Liver (tissue), 9 donors: Measurements from ENCODE around the gene YTHDF1. TPM values are rescaled to one million over a fixed set of nuclear protein-coding genes. Genes with fewer than 3 reads are reported as not detected.

ENCODE experiments used
- DNase-seq: peaks from one replicate; pipeline ENCODE4 v3.0.0-alpha.2; 2017; ENCODE audit warnings: low spot score
- H3K27ac ChIP-seq, 2 donors: one replicate each; pipeline ENCODE4 v1.7.0; 2013; ENCODE audit warnings: inconsistent platforms in 2 of 2, low read length in 2 of 2, control low read depth in 1 of 2, low read depth in 1 of 2, mild to moderate bottlenecking in 1 of 2
- H3K27me3 ChIP-seq, 4 donors: one replicate each; pipeline versions ENCODE4 v1.6.1 to v1.7.0; 2013; ENCODE audit warnings: low read length in 3 of 4, inconsistent platforms in 1 of 4, mild to moderate bottlenecking in 1 of 4, moderate library complexity in 1 of 4; ENCODE audit not compliant: control insufficient read depth in 4 of 4, insufficient read depth in 4 of 4
- H3K36me3 ChIP-seq, 4 donors: one replicate each; pipeline versions ENCODE4 v1.6.1 to v1.7.0; 2013; ENCODE audit warnings: low read length in 3 of 4, mild to moderate bottlenecking in 3 of 4, low read depth in 1 of 4, moderate library complexity in 1 of 4; ENCODE audit not compliant: control insufficient read depth in 4 of 4, insufficient read depth in 3 of 4
- H3K4me1 ChIP-seq, 4 donors: one replicate each; pipeline versions ENCODE4 v1.6.1 to v1.7.0; 2013; ENCODE audit warnings: low read length in 3 of 4, mild to moderate bottlenecking in 3 of 4, moderate library complexity in 1 of 4; ENCODE audit not compliant: control insufficient read depth in 4 of 4, insufficient read depth in 4 of 4
- H3K4me3 ChIP-seq, 3 donors: one replicate each; pipeline versions ENCODE4 v1.6.1 to v1.7.0; 2013; ENCODE audit warnings: low read length in 3 of 3, control low read depth in 1 of 3, low read depth in 1 of 3, mild to moderate bottlenecking in 1 of 3
- H3K9ac ChIP-seq, 2 donors: one replicate each; pipeline ENCODE4 v1.7.0; 2013; ENCODE audit warnings: low read length in 2 of 2, mild to moderate bottlenecking in 2 of 2, moderate library complexity in 2 of 2, control low read depth in 1 of 2, low read depth in 1 of 2
- H3K9me3 ChIP-seq, 4 donors: one replicate each; pipeline versions ENCODE4 v1.6.1 to v1.7.0; 2013; ENCODE audit warnings: low read length in 3 of 4; ENCODE audit not compliant: control insufficient read depth in 4 of 4
- CTCF ChIP-seq: fragments of 150-350 bp; IDR thresholded peaks from 2 replicates; pipeline ENCODE4 v1.5.1; 2017; ENCODE audit warnings: improper control_type of control experiment, low read depth, low read length; ENCODE audit not compliant: missing input control
- FOXA1 ChIP-seq: IDR thresholded peaks from 2 replicates; pipeline ENCODE4 v1.6.1; 2016; ENCODE audit warnings: antibody characterized with exemption
- HNF4A ChIP-seq, 2 donors: conservative IDR thresholded peaks; 2 replicates each; pipeline ENCODE4 v1.6.1; 2016; ENCODE audit warnings: antibody characterized with exemption in 2 of 2, mild to moderate bottlenecking in 2 of 2
- HNF4G ChIP-seq: IDR thresholded peaks from 2 replicates; pipeline ENCODE4 v1.6.1; 2016; ENCODE audit warnings: antibody characterized with exemption
- JUND ChIP-seq, 2 donors: IDR thresholded peaks; 2 replicates each; pipeline ENCODE4 v1.6.1; 2016; ENCODE audit warnings: antibody characterized with exemption in 2 of 2
- MAX ChIP-seq: IDR thresholded peaks from 2 replicates; pipeline ENCODE4 v1.6.1; 2016; ENCODE audit warnings: antibody characterized with exemption
- RAD21 ChIP-seq, 2 donors: IDR thresholded peaks; 2 replicates each; pipeline ENCODE4 v1.6.1; 2016; ENCODE audit warnings: antibody characterized with exemption in 2 of 2, mild to moderate bottlenecking in 2 of 2
- REST ChIP-seq: IDR thresholded peaks from 2 replicates; pipeline ENCODE4 v1.6.1; 2016; ENCODE audit warnings: antibody characterized with exemption, mild to moderate bottlenecking
- RXRA ChIP-seq, 2 donors: IDR thresholded peaks; 2 replicates each; pipeline ENCODE4 v1.6.1; 2017 to 2018; ENCODE audit warnings: antibody characterized with exemption in 2 of 2, mild to moderate bottlenecking in 1 of 2
- SP1 ChIP-seq: IDR thresholded peaks from 2 replicates; pipeline ENCODE4 v1.6.1; 2018; ENCODE audit warnings: antibody characterized with exemption, mild to moderate bottlenecking
- TAF1 ChIP-seq: conservative IDR thresholded peaks from 2 replicates; pipeline ENCODE4 v1.6.1; 2016; ENCODE audit warnings: antibody characterized with exemption, mild to moderate bottlenecking
- YY1 ChIP-seq: IDR thresholded peaks from 2 replicates; pipeline ENCODE4 v1.6.1; 2016; ENCODE audit warnings: antibody characterized with exemption, mild to moderate bottlenecking
- ZBTB33 ChIP-seq: IDR thresholded peaks from 2 replicates; pipeline ENCODE4 v1.6.1; 2016; ENCODE audit warnings: antibody characterized with exemption
- WGBS: extraction: QIAGEN DNeasy Blood & Tissue Kit; methylation state at CpG from one replicate; pipeline ENCODE4 v1.1.7; 2013; 5-methylcytosine and 5-hydroxymethylcytosine counted together
- polyA plus RNA-seq, 2 donors: library from polyadenylated mRNA; stranded (reverse) in 1 of 2; unstranded in 1 of 2; fragments of 200-250 nt in 1 of 2; fragments of >200 nt in 1 of 2; fragmentation: Nextera tagmentation in 1 of 2; extraction: Ambion mirVana in 1 of 2; gene quantifications; one replicate each; pipeline versions ENCODE4 v1.2.1 to v1.2.3, GENCODE V29; 2013 to 2015
- total RNA-seq, 2 donors: library from RNA; depleted of rRNA; stranded (reverse); fragments of >200 nt; gene quantifications; one replicate each; pipeline ENCODE4 v1.2.3, GENCODE V29; 2014
- TF ChIP-seq, protein P1 (sequence below): IDR thresholded peaks from 2 replicates; pipeline ENCODE4 v1.6.1; 2016; ENCODE audit warnings: antibody characterized with exemption
- donor health status: healthy.
- donor health status: healthy.
- donor health status: healthy.
- donor health status: healthy.
- donor health status: healthy.

The YTHDF1 gene
- total and polyA plus RNA-seq, 4 donors, result 6.8 to 19.5 (median 14.9) TPM

- TF ChIP-seq MAX (no peak), YY1 (no peak)
These were observed 33.0 kb downstream of the YTHDF1 start (continued) for GRCh38 chr20:63182946-63183415.

DNA sequence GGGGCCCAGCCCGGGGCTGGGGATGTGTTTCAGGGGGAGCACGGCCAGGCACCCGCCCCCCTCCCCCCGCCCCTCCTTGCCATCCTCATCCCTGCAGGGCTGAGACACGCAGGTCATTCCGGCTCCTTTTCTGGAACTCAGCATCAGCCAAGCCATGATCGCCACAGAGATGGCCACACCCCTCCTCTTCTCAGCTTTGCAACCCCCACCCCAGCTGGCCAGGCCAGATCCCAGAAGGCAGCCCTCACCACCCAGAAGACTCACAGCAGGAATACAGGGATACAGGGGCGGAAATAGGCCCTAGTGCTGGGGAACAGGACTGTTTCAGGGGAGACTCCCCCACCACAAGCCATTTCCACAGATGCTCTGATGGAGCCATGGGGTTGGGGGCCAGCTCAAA is 33.5 kb downstream of the YTHDF1 start:
- Histone ChIP-seq H3K9me3 (no peaks in the 10 kb centered on the region), H3K4me3 (no peak overlapping the region), H3K27ac (no peak overlapping the region), H3K4me1 (peaks cover 0 to 18% (median 4%) of the 10 kb centered on the region in 4 donors), H3K9ac (no peak overlapping the region), H3K36me3 (no peaks in the 10 kb centered on the region), H3K27me3 (peaks cover 0 to 14% (median 7%) of the 10 kb centered on the region in 4 donors)
- 52% methylated on average over 8 of the region's 8 CpGs for WGBS
- TF ChIP-seq RAD21 (IDR thresholded peaks at IDR 0.05), result no peak
- no peak for TF ChIP-seq ZBTB33
- TF ChIP-seq, protein P1, sequence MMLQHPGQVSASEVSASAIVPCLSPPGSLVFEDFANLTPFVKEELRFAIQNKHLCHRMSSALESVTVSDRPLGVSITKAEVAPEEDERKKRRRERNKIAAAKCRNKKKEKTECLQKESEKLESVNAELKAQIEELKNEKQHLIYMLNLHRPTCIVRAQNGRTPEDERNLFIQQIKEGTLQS, result no peak
- no peak for TF ChIP-seq SP1
- TF ChIP-seq HNF4A (conservative IDR thresholded peaks at IDR 0.05), result no peak
- no peak for TF ChIP-seq CTCF
- no peak for TF ChIP-seq FOXA1
- no peak for TF ChIP-seq HNF4G
- TF ChIP-seq MAX, result no peak
- no peak for TF ChIP-seq JUND (IDR thresholded peaks at IDR 0.05)
- DNase-seq, result no peak

GRCh38 chr20:63181226-63181625 is 34.7 kb downstream of the YTHDF1 start:
- Histone ChIP-seq H3K4me3 (no peak overlapping the region), H3K36me3 (no peaks in the 10 kb centered on the region), H3K27me3 (peaks cover 4 to 25% (median 9%) of the 10 kb centered on the region in 4 donors), H3K9ac (no peak overlapping the region), H3K4me1 (peaks cover 0 to 25% (median 4%) of the 10 kb centered on the region in 4 donors), H3K9me3 (no peaks in the 10 kb centered on the region), H3K27ac (no peak overlapping the region)
- 60% methylated on average over 4 of the region's 4 CpGs for WGBS
- no peak for TF ChIP-seq REST
- TF ChIP-seq TAF1, result no peak
- TF ChIP-seq RXRA (IDR thresholded peaks at IDR 0.05), result no peak
- no peak for TF ChIP-seq CTCF
- no peak for TF ChIP-seq JUND (IDR thresholded peaks at IDR 0.05)
- TF ChIP-seq, protein P1, result no peak
- no peak for TF ChIP-seq HNF4G
- no peak for TF ChIP-seq SP1
- DNase-seq, result no peak
